HepG2 (cell line): ENCODE results near the gene P3R3URF. TPM values are rescaled to one million over a fixed set of nuclear protein-coding genes. Genes with fewer than 3 reads are reported as not detected.

Source experiments
- ADNP ChIP-seq: sonication (generic); formaldehyde crosslinking; IDR thresholded peaks from 2 replicates; pipeline ENCODE4 v1.4.0; 2020; ENCODE audit warnings: missing genetic modification reagents
- BRCA1 ChIP-seq: sonication (generic); formaldehyde crosslinking; IDR thresholded peaks from 2 replicates; pipeline ENCODE4 v1.4.0; 2020; ENCODE audit warnings: missing genetic modification reagents
- HHEX ChIP-seq: IDR thresholded peaks from 2 replicates; pipeline ENCODE4 v1.6.1; 2016; ENCODE audit warnings: control low read depth
- NFAT5 ChIP-seq: sonication (generic); formaldehyde crosslinking; IDR thresholded peaks from 2 replicates; pipeline ENCODE4 v1.4.0; 2020; ENCODE audit warnings: missing genetic modification reagents
- SIX1 ChIP-seq: sonication (generic); formaldehyde crosslinking; IDR thresholded peaks from 2 replicates; pipeline ENCODE4 v1.4.0; 2020; ENCODE audit warnings: missing genetic modification reagents, borderline replicate concordance
- SP5 ChIP-seq: IDR thresholded peaks from 2 replicates; pipeline ENCODE4 v1.6.1; 2016; ENCODE audit warnings: low read depth, borderline replicate concordance
- TAF1 ChIP-seq: sonication (generic); formaldehyde crosslinking; IDR thresholded peaks from 2 replicates; pipeline ENCODE4 v1.4.0; 2020; ENCODE audit warnings: missing genetic modification reagents
- polyA plus RNA-seq, 8 experiments: library from polyadenylated mRNA; depleted of rRNA in 3 of 8; stranded (reverse) in 7 of 8; unstranded in 1 of 8; fragments of >200 nt; fragmentation: Illumina TruSeq in 4 of 8; extraction: Trizol in 4 of 8; gene quantifications; 2 replicates each; pipeline versions ENCODE4 v1.2.1 to v1.2.3, GENCODE V29; 2011 to 2016; ENCODE audit warnings: low read depth in 4 of 8, missing spikeins in 1 of 8, mixed read lengths in 1 of 8; ENCODE audit not compliant: insufficient read depth in 1 of 8
- total RNA-seq, 5 experiments: library from RNA; depleted of rRNA; stranded (reverse); fragments of >200 nt; fragmentation: Illumina TruSeq; extraction: Trizol; gene quantifications; 2 replicates each; pipeline ENCODE4 v1.2.3, GENCODE V29; 2016; ENCODE audit warnings: low read depth in 1 of 5
- TF ChIP-seq, protein P1 (sequence below): sonication (generic); formaldehyde crosslinking; IDR thresholded peaks from 2 replicates; pipeline ENCODE4 v1.5.1; 2020; ENCODE audit warnings: mild to moderate bottlenecking, missing genetic modification reagents, moderate library complexity
- TF ChIP-seq, protein P2 (sequence below): sonication (generic); formaldehyde crosslinking; IDR thresholded peaks from 2 replicates; pipeline ENCODE4 v1.5.0; 2020; ENCODE audit warnings: mild to moderate bottlenecking, missing genetic modification reagents, borderline replicate concordance
- TF ChIP-seq, protein P3 (sequence below): sonication (generic); formaldehyde crosslinking; IDR thresholded peaks from 2 replicates; pipeline ENCODE4 v1.4.0; 2020; ENCODE audit warnings: missing genetic modification reagents

P3R3URF gene
- total and polyA plus RNA-seq, 2 of the 13 experiments (the other 11 are each of a cell fraction or from before 2014, with no cell fraction given), result not detected

- TF ChIP-seq, protein P1, sequence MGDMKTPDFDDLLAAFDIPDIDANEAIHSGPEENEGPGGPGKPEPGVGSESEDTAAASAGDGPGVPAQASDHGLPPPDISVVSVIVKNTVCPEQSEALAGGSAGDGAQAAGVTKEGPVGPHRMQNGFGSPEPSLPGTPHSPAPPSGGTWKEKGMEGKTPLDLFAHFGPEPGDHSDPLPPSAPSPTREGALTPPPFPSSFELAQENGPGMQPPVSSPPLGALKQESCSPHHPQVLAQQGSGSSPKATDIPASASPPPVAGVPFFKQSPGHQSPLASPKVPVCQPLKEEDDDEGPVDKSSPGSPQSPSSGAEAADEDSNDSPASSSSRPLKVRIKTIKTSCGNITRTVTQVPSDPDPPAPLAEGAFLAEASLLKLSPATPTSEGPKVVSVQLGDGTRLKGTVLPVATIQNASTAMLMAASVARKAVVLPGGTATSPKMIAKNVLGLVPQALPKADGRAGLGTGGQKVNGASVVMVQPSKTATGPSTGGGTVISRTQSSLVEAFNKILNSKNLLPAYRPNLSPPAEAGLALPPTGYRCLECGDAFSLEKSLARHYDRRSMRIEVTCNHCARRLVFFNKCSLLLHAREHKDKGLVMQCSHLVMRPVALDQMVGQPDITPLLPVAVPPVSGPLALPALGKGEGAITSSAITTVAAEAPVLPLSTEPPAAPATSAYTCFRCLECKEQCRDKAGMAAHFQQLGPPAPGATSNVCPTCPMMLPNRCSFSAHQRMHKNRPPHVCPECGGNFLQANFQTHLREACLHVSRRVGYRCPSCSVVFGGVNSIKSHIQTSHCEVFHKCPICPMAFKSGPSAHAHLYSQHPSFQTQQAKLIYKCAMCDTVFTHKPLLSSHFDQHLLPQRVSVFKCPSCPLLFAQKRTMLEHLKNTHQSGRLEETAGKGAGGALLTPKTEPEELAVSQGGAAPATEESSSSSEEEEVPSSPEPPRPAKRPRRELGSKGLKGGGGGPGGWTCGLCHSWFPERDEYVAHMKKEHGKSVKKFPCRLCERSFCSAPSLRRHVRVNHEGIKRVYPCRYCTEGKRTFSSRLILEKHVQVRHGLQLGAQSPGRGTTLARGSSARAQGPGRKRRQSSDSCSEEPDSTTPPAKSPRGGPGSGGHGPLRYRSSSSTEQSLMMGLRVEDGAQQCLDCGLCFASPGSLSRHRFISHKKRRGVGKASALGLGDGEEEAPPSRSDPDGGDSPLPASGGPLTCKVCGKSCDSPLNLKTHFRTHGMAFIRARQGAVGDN, result peak; percentile 84
- TF ChIP-seq SIX1 (CRISPR knock-in tag), result no peak
- TF ChIP-seq, protein P2, sequence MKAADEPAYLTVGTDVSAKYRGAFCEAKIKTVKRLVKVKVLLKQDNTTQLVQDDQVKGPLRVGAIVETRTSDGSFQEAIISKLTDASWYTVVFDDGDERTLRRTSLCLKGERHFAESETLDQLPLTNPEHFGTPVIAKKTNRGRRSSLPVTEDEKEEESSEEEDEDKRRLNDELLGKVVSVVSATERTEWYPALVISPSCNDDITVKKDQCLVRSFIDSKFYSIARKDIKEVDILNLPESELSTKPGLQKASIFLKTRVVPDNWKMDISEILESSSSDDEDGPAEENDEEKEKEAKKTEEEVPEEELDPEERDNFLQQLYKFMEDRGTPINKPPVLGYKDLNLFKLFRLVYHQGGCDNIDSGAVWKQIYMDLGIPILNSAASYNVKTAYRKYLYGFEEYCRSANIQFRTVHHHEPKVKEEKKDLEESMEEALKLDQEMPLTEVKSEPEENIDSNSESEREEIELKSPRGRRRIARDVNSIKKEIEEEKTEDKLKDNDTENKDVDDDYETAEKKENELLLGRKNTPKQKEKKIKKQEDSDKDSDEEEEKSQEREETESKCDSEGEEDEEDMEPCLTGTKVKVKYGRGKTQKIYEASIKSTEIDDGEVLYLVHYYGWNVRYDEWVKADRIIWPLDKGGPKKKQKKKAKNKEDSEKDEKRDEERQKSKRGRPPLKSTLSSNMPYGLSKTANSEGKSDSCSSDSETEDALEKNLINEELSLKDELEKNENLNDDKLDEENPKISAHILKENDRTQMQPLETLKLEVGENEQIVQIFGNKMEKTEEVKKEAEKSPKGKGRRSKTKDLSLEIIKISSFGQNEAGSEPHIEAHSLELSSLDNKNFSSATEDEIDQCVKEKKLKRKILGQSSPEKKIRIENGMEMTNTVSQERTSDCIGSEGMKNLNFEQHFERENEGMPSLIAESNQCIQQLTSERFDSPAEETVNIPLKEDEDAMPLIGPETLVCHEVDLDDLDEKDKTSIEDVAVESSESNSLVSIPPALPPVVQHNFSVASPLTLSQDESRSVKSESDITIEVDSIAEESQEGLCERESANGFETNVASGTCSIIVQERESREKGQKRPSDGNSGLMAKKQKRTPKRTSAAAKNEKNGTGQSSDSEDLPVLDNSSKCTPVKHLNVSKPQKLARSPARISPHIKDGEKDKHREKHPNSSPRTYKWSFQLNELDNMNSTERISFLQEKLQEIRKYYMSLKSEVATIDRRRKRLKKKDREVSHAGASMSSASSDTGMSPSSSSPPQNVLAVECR, result peak; percentile 68; the same call in 1 of the 2 replicates
- TF ChIP-seq ADNP (CRISPR knock-in tag), result peak; percentile 63; the same call in 1 of the 2 replicates
- TF ChIP-seq SP5 (CRISPR knock-in tag), result no peak
- no peak for TF ChIP-seq HHEX (CRISPR knock-in tag)
- TF ChIP-seq BRCA1 (CRISPR knock-in tag), result no peak
- TF ChIP-seq NFAT5 (CRISPR knock-in tag), result no peak
- TF ChIP-seq, protein P3, sequence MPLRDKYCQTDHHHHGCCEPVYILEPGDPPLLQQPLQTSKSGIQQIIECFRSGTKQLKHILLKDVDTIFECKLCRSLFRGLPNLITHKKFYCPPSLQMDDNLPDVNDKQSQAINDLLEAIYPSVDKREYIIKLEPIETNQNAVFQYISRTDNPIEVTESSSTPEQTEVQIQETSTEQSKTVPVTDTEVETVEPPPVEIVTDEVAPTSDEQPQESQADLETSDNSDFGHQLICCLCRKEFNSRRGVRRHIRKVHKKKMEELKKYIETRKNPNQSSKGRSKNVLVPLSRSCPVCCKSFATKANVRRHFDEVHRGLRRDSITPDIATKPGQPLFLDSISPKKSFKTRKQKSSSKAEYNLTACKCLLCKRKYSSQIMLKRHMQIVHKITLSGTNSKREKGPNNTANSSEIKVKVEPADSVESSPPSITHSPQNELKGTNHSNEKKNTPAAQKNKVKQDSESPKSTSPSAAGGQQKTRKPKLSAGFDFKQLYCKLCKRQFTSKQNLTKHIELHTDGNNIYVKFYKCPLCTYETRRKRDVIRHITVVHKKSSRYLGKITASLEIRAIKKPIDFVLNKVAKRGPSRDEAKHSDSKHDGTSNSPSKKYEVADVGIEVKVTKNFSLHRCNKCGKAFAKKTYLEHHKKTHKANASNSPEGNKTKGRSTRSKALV (CRISPR knock-in tag), result no peak
- peak; percentile 67 for TF ChIP-seq TAF1
These were observed 21.9 kb upstream of the P3R3URF start, which contains the start of gene POMGNT1 (continued) for GRCh38 chr1:46197964-46198811.
